Heart right ventricle (tissue), 16 donors: Measurements from ENCODE around the gene CHST11. TPM values are rescaled to one million over a fixed set of nuclear protein-coding genes. Genes with fewer than 3 reads are reported as not detected.

Experiments
- ATAC-seq, 8 donors: fragments of 200-7000 bp; cut with Tn5 transposase; one replicate each; pipeline ENCODE4 v1.9.1; 2020; ENCODE audit warnings: mild to moderate bottlenecking in 8 of 8, moderate library complexity in 8 of 8, moderate number of reproducible peaks in 1 of 8
- DNase-seq, 2 donors: peaks; one replicate each; pipeline ENCODE4 v3.0.0-alpha.2; 2020
- H3K27ac ChIP-seq, 10 donors: fragments of 200-600 bp; sonication (generic) in 2 of 10; one replicate each; pipeline versions ENCODE4 v1.5.0 to v1.8.0; 2020 to 2022; ENCODE audit warnings: mild to moderate bottlenecking in 3 of 10
- H3K27me3 ChIP-seq, 7 donors: fragments of 200-600 bp; one replicate each; pipeline ENCODE4 v1.8.0; 2021 to 2022; ENCODE audit warnings: mild to moderate bottlenecking in 2 of 7
- H3K36me3 ChIP-seq, 9 donors: fragments of 200-600 bp; sonication (generic) in 1 of 9; one replicate each; pipeline versions ENCODE4 v1.5.0 to v1.8.0; 2020 to 2022; ENCODE audit warnings: mild to moderate bottlenecking in 2 of 9
- H3K4me1 ChIP-seq, 9 donors: fragments of 200-600 bp; sonication (generic) in 1 of 9; one replicate each; pipeline versions ENCODE4 v1.5.0 to v1.8.0; 2020 to 2022; ENCODE audit warnings: mild to moderate bottlenecking in 4 of 9
- H3K4me3 ChIP-seq, 10 donors: fragments of 200-600 bp; sonication (generic) in 2 of 10; one replicate each; pipeline versions ENCODE4 v1.5.0 to v1.8.0; 2020 to 2022; ENCODE audit warnings: mild to moderate bottlenecking in 7 of 10, moderate library complexity in 2 of 10
- H3K9me3 ChIP-seq, 11 donors: fragments of 200-600 bp in 10 of 11; sonication (generic) in 2 of 11; one replicate each; pipeline versions ENCODE4 v1.5.0 to v1.8.0; 2013 to 2022; ENCODE audit warnings: mild to moderate bottlenecking in 2 of 11, control low read depth in 1 of 11, moderate library complexity in 1 of 11
- WGBS, 2 donors: extraction: QIAGEN DNeasy Blood & Tissue Kit; methylation state at CpG; one replicate each; pipeline ENCODE4 v1.1.7; 2013; ENCODE audit warnings: inconsistent platforms in 1 of 2; 5-methylcytosine and 5-hydroxymethylcytosine counted together
- intact Hi-C, 10 donors: fragments of 100-400 bp; cut with DNase I; formaldehyde crosslinking; loops; one replicate each; pipeline versions ENCODE4 v1.11.1 to v1.14.2; 2022
- long read RNA-seq, 3 donors: library from polyadenylated mRNA; unstranded; transcript quantifications; one replicate each; pipeline ENCODE4 v2.0.0, GENCODE V29; 2020 to 2021
- polyA plus RNA-seq, 2 donors: library from polyadenylated mRNA; stranded (reverse); fragments of 200-250 nt; gene quantifications; one replicate each; pipeline ENCODE4 v1.2.3, GENCODE V29; 2013
- total RNA-seq, 10 donors: library from RNA; stranded (reverse); fragmentation: NEBNext Ultra II Directional in 3 of 10; extraction: Animal tissue kit (Norgen Biotek cat#: 25700) in 3 of 10; gene quantifications; one replicate each; pipeline versions ENCODE4 v1.2.1 to v1.2.4, GENCODE V29; 2021 to 2023
- TF ChIP-seq, protein P1 (sequence below), 9 donors: fragments of 200-600 bp; sonication (generic) in 2 of 9; IDR thresholded peaks; one replicate each; pipeline versions ENCODE4 v1.5.0 to v1.8.0; 2021 to 2022; ENCODE audit warnings: antibody characterized with exemption in 9 of 9, mild to moderate bottlenecking in 5 of 9, moderate library complexity in 1 of 9
- donor health status: Arrhythmogenic right ventricular cardiomyopathy.
- donor health status: ischemic (EF 13 %, LVEDD 7.1; RV severe dilation, severe dysfunction).
- donor health status: healthy with polysubstance abuse.
- donor health status: DM: no; HTN: yes; CAD: no.
- donor health status: DM: no; HTN: no; CAD: no.
- donor health status: ischemic (EF 25% LVEDD 6.9; RV normal size, moderate dysfunction).
- donor health status: ischemic (EF 25% LVEDD 5.7; RV mildly dilated, moderate dysfunction).
- donor health status: healthy.
- donor health status: DM: yes; HTN: yes; CAD: no.
- donor health status: Ischemic cardiomyopathy.
- donor health status: ischemic (EF 35%, LVEDD 5.7; RV mildly dilated, moderate dysfunction).
- donor health status: nonischemic (EF 11% LVEDD 7.7; RV severe dilation, severe dysfunction).
- donor health status: DM: yes; HTN: yes; CAD: no.
- donor health status: PGD.
- donor health status: ischemic (EF 29% LVEDD 5.4; RV normal size, mild dysfunction).
- donor health status: nonischemic (EF 23%, LVEDD 6.1; RV moderate dilation, normal function).

CHST11 gene
- total RNA-seq (10 to 100 TPM in 2 of 10 donors, 1 to 10 TPM in 8; 2.7 to 12.7 (median 4.5) TPM), polyA plus RNA-seq (1 to 10 TPM; 1.1 to 1.2 TPM)
- long read RNA-seq, donor 1, partial matches to known transcripts: 0 of 6 reads
- long read RNA-seq, donor 1, other reads (novel, unspliced or antisense): 4 of 6 reads
- long read RNA-seq, donor 2, full-length matches to known transcripts: 1 of 5 reads
- long read RNA-seq, donor 2, partial matches to known transcripts: 0 of 5 reads
- long read RNA-seq, donor 2, other reads (novel, unspliced or antisense): 4 of 5 reads
- long read RNA-seq, donor 3, partial matches to known transcripts: 0 of 1 reads
- long read RNA-seq, donor 3, other reads (novel, unspliced or antisense): 1 of 1 reads

DNA sequence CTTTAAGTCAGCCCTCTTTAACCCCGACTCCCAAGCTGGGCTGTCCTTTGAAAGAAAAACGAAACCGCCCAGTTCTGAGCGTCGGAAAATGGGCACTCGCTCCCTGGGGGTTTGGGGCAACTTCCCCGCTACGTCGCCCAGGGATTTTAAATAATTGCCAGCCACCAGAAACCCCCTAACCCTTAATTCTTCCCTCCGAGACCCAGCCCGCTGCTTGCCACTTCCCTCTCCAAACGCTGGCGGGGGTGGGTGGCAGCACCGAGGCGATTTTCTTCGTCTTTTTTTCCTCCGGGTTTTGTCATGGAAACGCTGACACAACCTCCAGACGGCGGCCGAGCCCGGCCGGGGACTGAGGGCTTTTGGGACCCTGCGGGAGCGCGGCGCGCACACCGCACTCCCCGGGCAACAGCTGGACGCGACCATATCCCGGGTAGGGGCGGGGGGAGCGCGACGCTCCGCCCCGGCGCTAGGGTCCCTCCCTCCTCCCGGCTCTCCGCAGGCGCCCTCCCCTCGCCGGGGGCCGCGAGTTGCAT, at the start of gene CHST11:
Gene CHST11 (plus strand): TSS at position 532 of the 533 bp plus-strand sequence.
- no peaks in the 10 kb centered on the region for H3K27me3 ChIP-seq
- intact Hi-C loops: loop anchor here in 7 of 10 donors (5.0 to 10.0 kb wide), 8 partner anchors 51 to 418 kb away; no protein-coding TSS in a partner anchor
- TF ChIP-seq, protein P1, sequence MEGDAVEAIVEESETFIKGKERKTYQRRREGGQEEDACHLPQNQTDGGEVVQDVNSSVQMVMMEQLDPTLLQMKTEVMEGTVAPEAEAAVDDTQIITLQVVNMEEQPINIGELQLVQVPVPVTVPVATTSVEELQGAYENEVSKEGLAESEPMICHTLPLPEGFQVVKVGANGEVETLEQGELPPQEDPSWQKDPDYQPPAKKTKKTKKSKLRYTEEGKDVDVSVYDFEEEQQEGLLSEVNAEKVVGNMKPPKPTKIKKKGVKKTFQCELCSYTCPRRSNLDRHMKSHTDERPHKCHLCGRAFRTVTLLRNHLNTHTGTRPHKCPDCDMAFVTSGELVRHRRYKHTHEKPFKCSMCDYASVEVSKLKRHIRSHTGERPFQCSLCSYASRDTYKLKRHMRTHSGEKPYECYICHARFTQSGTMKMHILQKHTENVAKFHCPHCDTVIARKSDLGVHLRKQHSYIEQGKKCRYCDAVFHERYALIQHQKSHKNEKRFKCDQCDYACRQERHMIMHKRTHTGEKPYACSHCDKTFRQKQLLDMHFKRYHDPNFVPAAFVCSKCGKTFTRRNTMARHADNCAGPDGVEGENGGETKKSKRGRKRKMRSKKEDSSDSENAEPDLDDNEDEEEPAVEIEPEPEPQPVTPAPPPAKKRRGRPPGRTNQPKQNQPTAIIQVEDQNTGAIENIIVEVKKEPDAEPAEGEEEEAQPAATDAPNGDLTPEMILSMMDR (IDR thresholded peaks at IDR 0.05): peak in 5 of 9 donors; percentile 21 to 61 (median 47)
- H3K36me3 ChIP-seq: no peaks in the 10 kb centered on the region
- H3K27ac ChIP-seq: peak within 1 kb of the TSS in 9 of 10 donors; percentile 59 to 95 (median 82)
- H3K4me3 ChIP-seq: peak within 1 kb of the TSS; percentile 49 to 99 (median 93)
- DNase-seq (peak; percentile 87), ATAC-seq (peak; percentile 93 to 96 (median 94))
- no peaks in the 10 kb centered on the region for H3K9me3 ChIP-seq
- peaks cover 0 to 36% (median 30%) of the 10 kb centered on the region in 9 donors for H3K4me1 ChIP-seq
- 1% methylated on average over 47 of the region's 47 CpGs for WGBS, 2 donors

DNA sequence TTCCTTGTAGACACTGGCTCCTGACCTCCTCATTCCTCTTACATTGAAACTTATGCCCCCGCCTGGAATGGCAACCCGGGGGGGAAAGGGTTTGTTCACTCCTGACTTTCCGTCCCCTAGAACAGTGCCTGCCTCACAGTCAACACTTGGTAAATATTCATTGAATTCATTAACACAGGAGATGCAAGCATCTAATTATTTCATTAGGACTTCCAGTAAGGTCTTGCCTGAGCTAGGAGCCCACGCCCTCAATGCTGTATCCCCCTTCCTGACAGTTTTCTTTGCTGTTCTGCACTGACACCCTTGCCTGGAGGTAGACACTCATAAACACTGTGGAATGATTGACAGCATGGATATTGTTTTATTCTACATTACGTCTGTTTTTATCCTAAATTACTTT, 49.3 kb upstream of the CHST11 start:
- Histone ChIP-seq H3K4me3 (no peak overlapping the region), H3K27me3 (no peaks in the 10 kb centered on the region), H3K9me3 (peaks cover 0 to 15% (median 5%) of the 10 kb centered on the region in 11 donors), H3K36me3 (no peaks in the 10 kb centered on the region), H3K27ac (no peak overlapping the region), H3K4me1 (peaks cover 0 to 16% (median 8%) of the 10 kb centered on the region in 9 donors)
- no peak for ATAC-seq
- TF ChIP-seq, protein P1 (IDR thresholded peaks at IDR 0.05): no peak
- no peak for DNase-seq
- WGBS, 2 donors: 83 to 91% methylated on average over 5 of the region's 5 CpGs
- intact Hi-C loops: no loop called here

DNA sequence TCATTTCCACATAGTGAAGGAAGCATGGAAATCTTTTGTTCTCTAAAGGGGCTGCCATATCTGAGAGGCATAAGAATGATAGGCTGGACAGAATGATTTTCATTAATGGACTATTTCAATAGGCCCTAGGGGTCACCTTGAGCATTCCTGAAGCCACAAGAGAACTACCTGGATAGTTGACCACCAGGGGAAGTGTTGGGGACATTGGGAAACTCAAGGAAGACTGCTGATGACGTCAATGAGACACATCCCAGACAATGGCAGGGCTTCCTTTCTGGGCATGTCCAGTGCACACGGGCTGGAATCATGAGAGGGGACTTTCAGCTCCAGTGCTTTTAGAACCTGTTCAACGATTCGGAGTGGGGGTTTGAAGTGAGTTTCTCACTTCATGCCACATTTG, 48.8 kb upstream of the CHST11 start:
- intact Hi-C loops: no loop called here
- TF ChIP-seq, protein P1 (IDR thresholded peaks at IDR 0.05): no peak
- ATAC-seq (no peak), DNase-seq (no peak)
- H3K27ac ChIP-seq: peak overlapping the region in 6 of 10 donors; percentile 10 to 64 (median 39)
- H3K4me1 ChIP-seq: peaks cover 0 to 16% (median 8%) of the 10 kb centered on the region in 9 donors
- WGBS, 2 donors: 37 to 43% methylated on average over 4 of the region's 4 CpGs
- peaks cover 0 to 15% (median 5%) of the 10 kb centered on the region in 11 donors for H3K9me3 ChIP-seq
- H3K27me3 ChIP-seq: no peaks in the 10 kb centered on the region
- H3K36me3 ChIP-seq: no peaks in the 10 kb centered on the region
- H3K4me3 ChIP-seq: no peak overlapping the region

DNA sequence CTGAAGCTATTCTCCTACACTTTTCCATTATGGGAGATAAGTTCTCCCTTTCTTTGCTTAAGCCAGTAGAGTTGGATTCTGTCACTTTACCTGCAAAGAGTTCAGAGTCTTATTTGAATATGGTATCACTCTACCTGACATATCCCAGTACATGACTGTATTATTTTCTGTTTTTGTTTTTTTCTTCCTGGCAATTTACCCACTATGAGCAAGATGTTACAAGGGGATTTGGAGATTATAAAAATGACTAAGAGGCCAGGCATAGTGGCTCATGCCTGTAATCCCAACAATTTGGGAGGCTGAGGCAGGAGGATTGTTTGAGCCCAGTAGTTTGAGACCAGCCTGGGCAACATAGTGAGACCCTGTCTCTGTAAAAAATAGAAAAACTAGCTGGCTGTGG, 46.4 kb upstream of the CHST11 start:
- no peaks in the 10 kb centered on the region for H3K36me3 ChIP-seq
- TF ChIP-seq, protein P1 (IDR thresholded peaks at IDR 0.05): no peak
- DNase-seq (no peak), ATAC-seq (no peak)
- no peaks in the 10 kb centered on the region for H3K27me3 ChIP-seq
- intact Hi-C loops: no loop called here
- no peak overlapping the region for H3K27ac ChIP-seq
- H3K4me3 ChIP-seq: no peak overlapping the region
- H3K4me1 ChIP-seq: peaks cover 0 to 16% (median 8%) of the 10 kb centered on the region in 9 donors
- peaks cover 0 to 15% (median 5%) of the 10 kb centered on the region in 11 donors for H3K9me3 ChIP-seq
